Calu3 (cell line): ENCODE measurements around the gene CRTC2. TPM values are rescaled to one million over a fixed set of nuclear protein-coding genes. Genes with fewer than 3 reads are reported as not detected.
A peak's percentile ranks its signal among the peaks of the same experiment; 100 is the strongest.

ENCODE experiments used
- BruUV-seq: library from RNA; stranded (reverse); fragments of 400-500 nt; replicated peaks from 2 replicates; lab custom pipeline; 2021; lab: Mats Ljungman, UMichigan
- CTCF ChIA-PET: fragments of 300-600 bp; sonication (Branson Sonifier 250); formaldehyde crosslinking; loops from one replicate; lab custom pipeline; 2022; ENCODE audit warnings: antibody characterized with exemption; lab: Charles Lee
- DNase-seq: peaks from one replicate; pipeline ENCODE4 v3.0.0; 2022
- H3K27ac Mint-ChIP-seq: one replicate; pipeline ENCODE4 v1.8.0; 2022; ENCODE audit warnings: mixed read lengths; ENCODE audit not compliant: unreplicated experiment
- H3K27me3 Mint-ChIP-seq: one replicate; pipeline ENCODE4 v1.8.0; 2022; ENCODE audit warnings: mixed read lengths; ENCODE audit not compliant: unreplicated experiment
- H3K36me3 Mint-ChIP-seq: one replicate; pipeline ENCODE4 v1.8.0; 2022; ENCODE audit warnings: mild to moderate bottlenecking, moderate library complexity, mixed read lengths; ENCODE audit not compliant: insufficient read depth, unreplicated experiment
- H3K4me1 Mint-ChIP-seq: one replicate; pipeline ENCODE4 v1.8.0; 2022; ENCODE audit warnings: mild to moderate bottlenecking, low read depth, mixed read lengths; ENCODE audit not compliant: unreplicated experiment
- H3K4me3 Mint-ChIP-seq: one replicate; pipeline ENCODE4 v1.8.0; 2022; ENCODE audit warnings: mild to moderate bottlenecking, low read depth, moderate library complexity, mixed read lengths; ENCODE audit not compliant: unreplicated experiment
- H3K9me3 Mint-ChIP-seq: one replicate; pipeline ENCODE4 v1.8.0; 2022; ENCODE audit warnings: low read depth, mixed read lengths; ENCODE audit not compliant: unreplicated experiment
- CTCF ChIP-seq: fragments of 200-600 bp; IDR thresholded peaks from one replicate; pipeline ENCODE4 v1.8.0; 2022; ENCODE audit warnings: antibody characterized with exemption; ENCODE audit not compliant: unreplicated experiment
- intact Hi-C: fragments of 100-400 bp; cut with micrococcal nuclease; formaldehyde crosslinking; loops from one replicate; pipeline ENCODE4 v1.10.0; 2022; ENCODE audit not compliant: unreplicated experiment
- total RNA-seq: library from RNA; stranded (reverse); gene quantifications from 2 replicates; pipeline ENCODE4 v1.2.3, GENCODE V29; 2022

CRTC2 gene
- total RNA-seq, 1 experiment from 2014 or later = 52.1 TPM

GRCh38 chr1:153929426-153929825 is 29.0 kb downstream of the CRTC2 start:
- CTCF ChIA-PET = no interaction called here
- TSS peak; percentile 27 for BruUV-seq
- H3K27ac Mint-ChIP-seq = no peak overlapping the region
- intact Hi-C loops = no loop called here
- no peak for DNase-seq
- no peaks in the 10 kb centered on the region for H3K27me3 Mint-ChIP-seq
- H3K4me1 Mint-ChIP-seq = no peaks in the 10 kb centered on the region
- no peaks in the 10 kb centered on the region for H3K9me3 Mint-ChIP-seq
- H3K36me3 Mint-ChIP-seq = peaks cover 33% of the 10 kb centered on the region
- TF ChIP-seq CTCF = no peak
- no peak overlapping the region for H3K4me3 Mint-ChIP-seq

DNA sequence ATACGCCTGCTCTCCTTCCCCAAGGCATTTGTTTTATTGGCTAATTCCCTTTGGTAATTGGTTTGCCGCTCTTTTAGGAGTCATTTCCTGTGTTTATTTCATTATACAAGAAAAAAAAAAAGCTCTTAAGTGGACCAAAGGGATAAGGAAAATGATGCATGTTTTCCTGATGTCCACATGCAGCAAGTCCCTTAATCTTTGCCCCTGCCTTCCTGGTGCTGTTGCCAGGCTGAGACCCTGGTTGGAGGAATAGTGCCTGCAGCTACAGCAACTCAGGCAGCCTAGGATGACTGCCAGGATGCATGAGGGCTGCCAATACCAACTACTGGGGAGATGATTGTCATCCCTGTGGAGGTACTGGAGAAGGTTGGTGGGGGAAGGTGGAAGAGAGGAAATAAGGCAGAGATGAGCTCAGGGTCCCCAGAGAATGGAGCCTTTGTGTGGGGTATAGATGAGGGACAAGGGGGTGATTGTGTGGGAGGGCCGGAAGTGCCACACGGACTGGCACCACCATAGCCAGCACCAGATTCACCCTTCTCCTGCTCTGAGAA is 29.5 kb downstream of the CRTC2 start:
- intact Hi-C loops = no loop called here
- Mint-ChIP-seq H3K27ac (no peak overlapping the region), H3K27me3 (no peaks in the 10 kb centered on the region), H3K9me3 (no peaks in the 10 kb centered on the region), H3K4me1 (no peaks in the 10 kb centered on the region), H3K4me3 (no peak overlapping the region), H3K36me3 (peaks cover 33% of the 10 kb centered on the region)
- BruUV-seq = no TSS peak
- DNase-seq = no peak
- CTCF ChIA-PET = no interaction called here
- no peak for TF ChIP-seq CTCF

- intact Hi-C loops = no loop called here
- DNase-seq = no peak
- Mint-ChIP-seq H3K9me3 (no peaks in the 10 kb centered on the region), H3K36me3 (peaks cover 38% of the 10 kb centered on the region), H3K4me1 (no peaks in the 10 kb centered on the region), H3K27ac (no peak overlapping the region), H3K27me3 (no peaks in the 10 kb centered on the region), H3K4me3 (no peak overlapping the region)
- TF ChIP-seq CTCF = no peak
- CTCF ChIA-PET = no interaction called here
- no TSS peak for BruUV-seq
Observed at GRCh38 chr1:153928245-153928644, 30.2 kb downstream of the CRTC2 start.

GRCh38 chr1:153926405-153926804 is 32.0 kb downstream of the CRTC2 start:
- peaks cover 38% of the 10 kb centered on the region for H3K36me3 Mint-ChIP-seq
- H3K4me3 Mint-ChIP-seq = no peak overlapping the region
- H3K27me3 Mint-ChIP-seq = no peaks in the 10 kb centered on the region
- no TSS peak for BruUV-seq
- CTCF ChIA-PET = interaction anchor here (0.7 kb wide), 1 partner anchor 92 kb away, joined by 6 read pairs; no protein-coding TSS in a partner anchor
- no peaks in the 10 kb centered on the region for H3K9me3 Mint-ChIP-seq
- no peak overlapping the region for H3K27ac Mint-ChIP-seq
- no peak for DNase-seq
- peaks cover 5% of the 10 kb centered on the region for H3K4me1 Mint-ChIP-seq
- no peak for TF ChIP-seq CTCF
- intact Hi-C loops = no loop called here
